Mucosa of rectum (tissue), 2 donors: ENCODE measurements around the gene KIF20B.

ENCODE experiments used
- H3K27ac ChIP-seq, 2 donors: one replicate each; pipeline ENCODE4 v1.7.0; 2013; ENCODE audit warnings: inconsistent platforms in 2 of 2, low read depth in 2 of 2, low read length in 2 of 2
- H3K27me3 ChIP-seq, 2 donors: one replicate each; pipeline ENCODE4 v1.7.0; 2013; ENCODE audit warnings: low read length in 2 of 2; ENCODE audit not compliant: control insufficient read depth in 2 of 2, insufficient read depth in 2 of 2
- H3K36me3 ChIP-seq, 2 donors: one replicate each; pipeline ENCODE4 v1.7.0; 2013; ENCODE audit warnings: low read length in 2 of 2; ENCODE audit not compliant: control insufficient read depth in 2 of 2, insufficient read depth in 2 of 2
- H3K4me1 ChIP-seq, 2 donors: one replicate each; pipeline ENCODE4 v1.7.0; 2013; ENCODE audit warnings: low read length in 2 of 2, mild to moderate bottlenecking in 1 of 2; ENCODE audit not compliant: control insufficient read depth in 2 of 2, insufficient read depth in 2 of 2
- H3K4me3 ChIP-seq, 2 donors: one replicate each; pipeline ENCODE4 v1.7.0; 2013; ENCODE audit warnings: low read length in 2 of 2
- H3K9ac ChIP-seq, 2 donors: one replicate each; pipeline ENCODE4 v1.7.0; 2013; ENCODE audit warnings: low read length in 2 of 2, low read depth in 1 of 2, mild to moderate bottlenecking in 1 of 2
- H3K9me3 ChIP-seq, 2 donors: one replicate each; pipeline ENCODE4 v1.7.0; 2013; ENCODE audit warnings: low read length in 2 of 2; ENCODE audit not compliant: control insufficient read depth in 2 of 2
- donor health status: healthy.
- donor health status: Normal muscosa, but diverticular disease.

The KIF20B gene

GRCh38 chr10:89685936-89686335, 15.5 kb upstream of the KIF20B start:
- H3K27me3 ChIP-seq = no peaks in the 10 kb centered on the region
- H3K9me3 ChIP-seq = no peaks in the 10 kb centered on the region
- H3K4me1 ChIP-seq = no peaks in the 10 kb centered on the region
- H3K36me3 ChIP-seq = no peaks in the 10 kb centered on the region
- H3K9ac ChIP-seq = no peak overlapping the region
- H3K4me3 ChIP-seq = no peak overlapping the region
- H3K27ac ChIP-seq = no peak overlapping the region

- Histone ChIP-seq H3K4me1 (no peaks in the 10 kb centered on the region), H3K4me3 (no peak overlapping the region), H3K36me3 (no peaks in the 10 kb centered on the region), H3K27me3 (no peaks in the 10 kb centered on the region), H3K27ac (no peak overlapping the region), H3K9me3 (no peaks in the 10 kb centered on the region), H3K9ac (no peak overlapping the region)
Observed at GRCh38 chr10:89690027-89690426, 11.4 kb upstream of the KIF20B start.

GRCh38 chr10:89692416-89692815, 9.0 kb upstream of the KIF20B start:
- H3K4me1 ChIP-seq = no peaks in the 10 kb centered on the region
- no peak overlapping the region for H3K9ac ChIP-seq
- no peak overlapping the region for H3K27ac ChIP-seq
- no peaks in the 10 kb centered on the region for H3K9me3 ChIP-seq
- H3K4me3 ChIP-seq = no peak overlapping the region
- H3K36me3 ChIP-seq = no peaks in the 10 kb centered on the region
- H3K27me3 ChIP-seq = no peaks in the 10 kb centered on the region

GRCh38 chr10:89693176-89693575, 8.2 kb upstream of the KIF20B start:
- H3K27ac ChIP-seq = no peak overlapping the region
- H3K36me3 ChIP-seq = no peaks in the 10 kb centered on the region

GRCh38 chr10:89695307-89695706, 6.1 kb upstream of the KIF20B start:
- H3K36me3 ChIP-seq = no peaks in the 10 kb centered on the region
- H3K4me3 ChIP-seq = no peak overlapping the region
- H3K27me3 ChIP-seq = no peaks in the 10 kb centered on the region
- H3K27ac ChIP-seq = no peak overlapping the region
- no peaks in the 10 kb centered on the region for H3K4me1 ChIP-seq
- no peaks in the 10 kb centered on the region for H3K9me3 ChIP-seq
- H3K9ac ChIP-seq = no peak overlapping the region

More at GRCh38 chr10:89693176-89693575, 8.2 kb upstream of the KIF20B start:
- Histone ChIP-seq H3K4me1 (no peaks in the 10 kb centered on the region), H3K4me3 (no peak overlapping the region), H3K27me3 (no peaks in the 10 kb centered on the region), H3K9ac (no peak overlapping the region), H3K9me3 (no peaks in the 10 kb centered on the region)

GRCh38 chr10:89697946-89698345, 3.4 kb upstream of the KIF20B start:
- no peaks in the 10 kb centered on the region for H3K27me3 ChIP-seq
- no peak overlapping the region for H3K9ac ChIP-seq
- H3K4me3 ChIP-seq = no peak overlapping the region
- no peaks in the 10 kb centered on the region for H3K9me3 ChIP-seq
- no peak overlapping the region for H3K27ac ChIP-seq
- peaks cover 13 to 14% of the 10 kb centered on the region in 2 donors for H3K4me1 ChIP-seq
- H3K36me3 ChIP-seq = no peaks in the 10 kb centered on the region

- Histone ChIP-seq H3K4me1 (peaks cover 13 to 14% of the 10 kb centered on the region in 2 donors), H3K36me3 (no peaks in the 10 kb centered on the region), H3K27me3 (no peaks in the 10 kb centered on the region), H3K9me3 (no peaks in the 10 kb centered on the region), H3K27ac (no peak overlapping the region), H3K9ac (no peak overlapping the region), H3K4me3 (no peak overlapping the region)
Observed at GRCh38 chr10:89699581-89700064, 1.8 kb upstream of the KIF20B start.

- H3K4me1 ChIP-seq = peaks cover 13 to 14% of the 10 kb centered on the region in 2 donors
- H3K27ac ChIP-seq = peak overlapping the region; percentile 83 to 90
- H3K9ac ChIP-seq = peak overlapping the region; percentile 78 to 94
Observed at GRCh38 chr10:89700923-89701241, 508 bp upstream of the KIF20B start.

GRCh38 chr10:89702121-89702480, 711 bp downstream of the KIF20B start:
- Histone ChIP-seq H3K27ac (no peak overlapping the region), H3K27me3 (no peaks in the 10 kb centered on the region), H3K4me3 (peak overlapping the region; percentile 97 to 99), H3K4me1 (peaks cover 13 to 14% of the 10 kb centered on the region in 2 donors), H3K36me3 (no peaks in the 10 kb centered on the region), H3K9me3 (no peaks in the 10 kb centered on the region), H3K9ac (peak overlapping the region; percentile 78 to 94)

More at GRCh38 chr10:89700923-89701241, 508 bp upstream of the KIF20B start:
- no peaks in the 10 kb centered on the region for H3K9me3 ChIP-seq
- H3K27me3 ChIP-seq = no peaks in the 10 kb centered on the region
- H3K36me3 ChIP-seq = no peaks in the 10 kb centered on the region
- peak overlapping the region; percentile 97 to 99 for H3K4me3 ChIP-seq

- H3K9ac ChIP-seq = no peak overlapping the region
- no peak overlapping the region for H3K4me3 ChIP-seq
- no peaks in the 10 kb centered on the region for H3K27me3 ChIP-seq
- no peaks in the 10 kb centered on the region for H3K9me3 ChIP-seq
- H3K4me1 ChIP-seq = peaks cover 13% of the 10 kb centered on the region in 2 donors
- H3K36me3 ChIP-seq = no peaks in the 10 kb centered on the region
- H3K27ac ChIP-seq = no peak overlapping the region
Observed at GRCh38 chr10:89705466-89705865, 4.1 kb downstream of the KIF20B start.

- Histone ChIP-seq H3K27ac (no peak overlapping the region), H3K27me3 (no peaks in the 10 kb centered on the region), H3K36me3 (no peaks in the 10 kb centered on the region), H3K4me1 (peaks cover 8 to 9% of the 10 kb centered on the region in 2 donors), H3K9ac (no peak overlapping the region), H3K9me3 (no peaks in the 10 kb centered on the region), H3K4me3 (no peak overlapping the region)
Observed at GRCh38 chr10:89706011-89706410, 4.6 kb downstream of the KIF20B start.
